ENCODE results near the gene AKT1S1.
A peak's percentile ranks its signal among the peaks of the same experiment; 100 is the strongest.

AKT1S1 gene

DNA sequence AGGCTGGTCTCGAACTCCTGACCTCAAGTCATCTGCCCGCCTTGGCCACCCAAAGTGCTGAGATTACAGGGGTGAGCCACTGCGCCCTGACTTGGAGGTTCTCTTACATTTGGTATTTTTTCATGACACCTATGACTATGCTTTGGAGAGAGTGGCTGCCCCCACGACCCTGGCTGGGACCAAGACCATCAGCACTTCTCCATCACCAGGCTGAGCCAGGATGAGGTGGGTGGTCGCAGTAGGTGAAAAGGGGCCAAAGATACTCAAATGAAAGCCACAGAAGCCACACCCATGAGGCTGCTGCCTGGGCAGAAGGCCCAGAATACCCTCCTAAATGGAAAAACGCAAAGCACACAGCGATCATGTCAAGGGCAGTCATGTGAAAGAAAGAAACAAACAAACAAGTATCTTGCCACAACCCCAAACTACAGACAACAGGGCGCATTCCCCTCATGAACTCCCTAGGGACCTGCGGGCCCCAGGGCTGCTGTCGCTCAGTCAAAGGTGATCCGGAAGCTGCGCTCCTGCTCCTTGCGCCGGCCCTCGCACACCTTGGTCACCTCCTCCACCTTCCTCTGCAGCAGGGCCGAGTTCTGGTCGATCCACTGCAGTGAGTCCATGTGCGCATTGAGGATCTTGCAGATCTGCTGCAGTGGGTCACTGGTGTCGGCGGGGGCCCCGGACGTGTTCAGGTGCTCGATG is 30.7 kb upstream of the AKT1S1 start:
- DNase-seq = no peak

GRCh38 chr19:49906879-49907564 is 29.9 kb upstream of the AKT1S1 start:
- DNase-seq = no peak

DNA sequence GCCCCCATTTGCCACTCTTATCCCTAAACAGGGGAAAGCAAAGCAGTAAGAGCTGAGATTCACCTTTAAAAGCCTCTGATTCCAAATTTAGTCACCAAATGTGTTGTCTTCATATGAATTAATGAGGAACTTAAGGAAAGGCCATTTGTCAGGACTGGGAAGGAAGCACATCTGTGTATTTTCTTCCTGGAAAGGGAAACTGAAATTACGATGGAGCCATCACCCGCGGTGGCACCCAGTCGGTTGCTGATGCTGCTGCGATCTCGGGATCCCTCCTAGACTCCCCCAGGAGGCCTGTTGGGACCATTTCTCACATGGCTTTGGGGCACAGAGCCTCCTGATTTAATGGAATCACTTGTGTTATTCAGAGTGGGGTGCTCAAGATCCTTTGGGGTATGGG is 27.0 kb upstream of the AKT1S1 start:
- DNase-seq = no peak

DNA sequence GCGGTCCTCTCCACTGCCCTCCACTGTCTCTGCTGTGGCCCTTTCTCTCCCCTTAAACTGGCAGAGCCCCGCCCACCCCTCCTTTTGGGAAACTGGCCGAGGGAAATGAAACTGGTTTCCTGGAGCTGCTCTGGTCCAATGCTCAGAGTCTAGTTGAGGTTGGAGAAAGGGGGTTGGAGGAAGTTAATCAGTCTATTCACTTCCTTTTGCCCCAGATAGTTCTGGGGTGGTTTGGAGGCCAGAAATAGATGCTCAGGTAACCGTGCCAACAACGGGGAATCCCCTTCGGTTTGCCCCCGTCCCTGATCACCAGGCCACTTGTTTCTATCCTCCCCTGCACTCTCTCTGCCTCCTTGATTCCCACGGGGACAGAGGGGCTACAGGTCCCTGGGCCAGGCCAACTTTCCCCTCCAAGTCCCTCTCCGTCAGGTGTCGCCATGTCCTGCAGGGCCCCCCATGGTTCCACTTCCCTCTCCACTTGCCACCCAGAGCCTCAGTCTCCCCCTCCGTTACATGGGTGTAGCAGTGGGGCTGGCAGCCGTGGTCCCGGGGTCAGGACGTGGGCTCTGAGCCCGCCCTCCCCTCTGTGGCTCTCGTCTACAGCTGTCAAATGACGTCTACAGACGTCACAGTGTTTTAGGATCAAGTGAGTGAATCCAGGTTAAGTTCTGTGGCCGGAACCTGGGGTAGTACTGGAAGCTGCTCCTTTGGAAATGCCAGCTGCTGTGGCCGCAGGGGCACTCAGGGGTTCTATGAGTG is 19.9 kb upstream of the AKT1S1 start, which contains the start of gene IL4I1:
IL4I1 (minus strand) TSS at position 25 of the 759 bp plus-strand sequence. CDS start 727 bp downstream, outside the sequence.
- peak; percentile 81 for DNase-seq

DNA sequence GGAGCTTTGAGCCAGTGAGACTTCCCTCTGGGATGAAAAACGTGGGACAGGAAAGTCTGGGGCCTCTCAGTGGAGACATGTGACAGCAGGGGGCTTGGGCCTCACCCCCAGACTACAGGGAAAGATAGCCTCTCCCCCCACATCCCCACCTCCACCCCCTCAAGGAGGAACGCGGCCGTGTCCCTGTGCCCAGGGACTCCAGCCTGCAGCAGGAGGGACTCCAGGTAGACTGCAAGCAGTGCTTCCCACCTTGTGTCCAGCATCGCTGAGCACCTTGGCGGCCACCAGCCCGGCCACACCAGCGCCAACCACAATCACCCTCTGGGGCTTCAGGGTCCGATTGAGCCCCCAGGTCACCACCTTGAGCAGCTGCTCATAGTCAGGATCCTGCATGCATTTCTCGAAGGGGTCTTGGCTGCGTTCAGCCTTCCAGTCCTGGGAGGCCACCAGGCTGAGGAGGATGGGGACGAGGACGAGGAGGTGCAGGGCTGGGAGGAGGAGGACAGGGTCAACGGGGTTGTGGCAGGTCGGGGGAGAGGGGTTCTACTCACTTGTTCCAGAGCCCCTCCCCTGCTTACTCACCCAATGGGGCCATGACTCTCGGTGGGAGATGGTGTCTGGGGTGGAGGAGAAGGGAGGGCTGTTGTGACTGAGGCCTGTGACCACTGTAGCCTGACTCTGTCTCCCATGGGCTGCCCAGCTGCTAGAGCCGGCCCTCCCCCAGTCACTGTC is 18.6 kb upstream of the AKT1S1 start:
- no peak for DNase-seq

- DNase-seq = peak; percentile 73
These were observed 17.9 kb upstream of the AKT1S1 start for GRCh38 chr19:49894879-49895565.

DNA sequence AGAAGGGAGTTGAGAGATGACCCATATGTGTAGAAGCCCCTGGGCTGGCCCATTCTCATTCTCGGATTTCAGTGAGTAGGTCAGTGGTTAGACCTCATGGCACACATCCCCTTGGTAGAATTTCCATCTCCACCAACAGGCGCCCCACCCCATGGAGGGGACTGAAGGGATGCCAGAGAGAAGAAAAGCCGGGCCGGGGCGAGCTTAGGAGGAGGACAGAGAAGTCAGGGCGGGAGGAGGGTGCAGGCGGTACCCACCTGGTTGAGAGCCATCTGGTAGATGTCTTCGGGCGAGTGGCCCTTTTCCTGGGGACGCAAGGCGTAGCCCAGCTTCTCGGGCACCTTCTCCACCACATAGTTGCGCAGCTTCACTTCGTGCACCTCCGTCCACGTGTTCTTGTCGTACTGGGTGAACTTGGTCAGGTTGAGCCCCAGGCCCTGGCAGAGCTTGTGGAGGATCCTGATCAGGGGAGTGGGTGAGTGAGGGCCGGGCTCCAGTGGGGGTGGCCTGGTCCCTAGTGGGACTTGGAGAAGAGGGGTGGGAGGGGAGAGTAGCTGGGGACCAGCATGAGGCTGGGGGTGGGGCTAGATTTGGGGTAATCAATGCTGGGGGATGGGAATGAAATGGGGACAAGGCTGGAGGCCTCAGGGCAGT is 17.0 kb upstream of the AKT1S1 start:
- DNase-seq = no peak

DNA sequence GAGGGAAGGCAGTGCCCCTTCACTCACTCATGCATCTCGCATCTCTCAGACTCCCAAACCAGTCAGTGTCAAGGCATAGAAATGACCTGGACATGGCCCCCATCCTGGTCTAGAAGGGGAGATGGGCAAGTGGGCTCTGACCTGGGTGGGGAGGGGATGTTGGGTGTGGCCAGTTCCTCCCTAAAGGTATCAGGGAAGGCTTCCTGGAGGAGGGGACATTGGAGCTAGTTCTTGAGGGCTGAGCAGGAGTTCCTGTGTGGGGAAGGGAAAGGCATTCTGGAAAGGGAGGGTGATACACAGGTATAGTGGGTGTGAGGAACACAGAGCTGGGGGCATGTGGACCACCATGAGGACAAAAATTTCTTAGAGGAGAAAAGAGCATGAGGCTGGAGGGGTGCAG is 15.6 kb upstream of the AKT1S1 start:
- DNase-seq = no peak

- no peak for DNase-seq
These were observed 14.2 kb upstream of the AKT1S1 start for GRCh38 chr19:49891393-49891792.

- DNase-seq = peak; percentile 41
These were observed 13.5 kb upstream of the AKT1S1 start for GRCh38 chr19:49890349-49891311.

- peak; percentile 84 for DNase-seq
These were observed 12.7 kb upstream of the AKT1S1 start for GRCh38 chr19:49889687-49890348.

GRCh38 chr19:49889038-49889686 is 12.0 kb upstream of the AKT1S1 start:
- no peak for DNase-seq

- no peak for DNase-seq
These were observed 11.3 kb upstream of the AKT1S1 start for GRCh38 chr19:49888510-49888824.

- no peak for DNase-seq
These were observed 10.7 kb upstream of the AKT1S1 start for GRCh38 chr19:49887665-49888509.

DNA sequence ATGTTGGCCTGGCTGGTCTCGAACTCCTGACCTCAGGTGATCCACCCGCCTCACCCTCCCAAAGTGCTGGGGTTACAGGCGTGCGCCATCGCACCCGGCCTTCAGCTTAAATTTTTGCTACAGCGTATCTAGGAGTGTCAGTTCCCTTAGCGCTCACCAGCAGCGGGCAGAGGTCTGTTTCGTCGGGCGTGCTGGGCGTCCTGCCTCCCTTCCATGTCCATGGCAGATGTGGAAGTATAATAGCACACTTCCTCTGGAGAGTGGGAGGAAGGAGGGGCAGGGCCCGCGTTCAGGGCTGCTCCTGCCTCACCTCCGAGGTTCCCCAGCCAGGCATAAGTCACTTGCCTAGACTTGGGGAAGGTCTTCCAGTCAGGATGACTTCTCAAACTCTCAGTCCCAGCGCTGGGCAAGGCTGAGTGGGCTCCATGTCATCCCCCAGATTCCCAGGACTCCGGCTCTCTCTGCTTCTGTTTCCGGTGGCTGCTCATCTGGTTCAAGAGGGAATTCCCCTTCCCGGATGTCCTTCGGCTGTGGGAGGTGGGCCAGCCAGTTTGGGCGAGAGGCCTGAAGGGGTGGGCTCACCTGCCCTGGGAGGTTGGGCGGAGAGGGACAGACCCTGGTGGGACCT is 10.0 kb upstream of the AKT1S1 start:
- no peak for DNase-seq

DNA sequence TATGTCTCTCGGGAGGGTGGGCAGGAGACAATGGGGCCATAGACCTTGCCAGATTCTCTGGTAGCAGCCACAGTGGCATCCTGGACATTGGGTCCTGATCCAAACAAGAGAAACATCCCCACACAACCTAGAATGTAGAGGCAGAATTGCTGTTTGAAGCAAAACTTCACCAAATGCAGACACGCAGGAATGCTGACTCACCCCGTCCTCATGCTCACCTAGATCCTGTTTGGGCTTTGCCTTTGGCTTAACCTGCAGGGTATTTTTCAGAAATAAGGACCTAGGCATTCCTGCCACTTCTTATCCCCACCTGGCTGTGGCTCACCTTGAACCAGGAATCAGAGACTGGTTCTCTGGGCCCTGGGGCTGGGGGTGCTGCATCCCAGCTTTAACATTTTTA is 7.6 kb upstream of the AKT1S1 start:
- DNase-seq = no peak

- no peak for DNase-seq
These were observed 7.0 kb upstream of the AKT1S1 start for GRCh38 chr19:49884109-49884508.

DNA sequence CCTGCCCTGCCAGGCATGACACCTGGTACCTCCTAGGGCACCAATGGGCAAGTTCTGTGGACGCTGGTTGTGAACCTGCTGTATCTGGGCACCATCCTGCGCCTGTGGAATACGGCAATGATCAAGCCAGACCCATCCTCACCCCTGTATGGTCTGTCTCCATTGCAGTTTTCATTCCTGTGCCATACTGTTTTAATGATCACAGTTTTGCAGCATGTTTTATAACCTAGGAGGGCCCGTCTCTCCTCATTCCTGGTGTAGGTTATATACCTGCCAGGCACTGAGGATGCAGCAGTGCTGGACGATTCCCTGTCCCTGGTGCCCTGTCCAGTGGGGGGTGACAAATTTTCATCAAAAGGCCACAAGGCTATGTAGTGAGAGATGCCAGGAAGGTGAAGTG is 5.9 kb upstream of the AKT1S1 start:
- no peak for DNase-seq
